GM21737 (cell line): ENCODE results near the gene KIF16B.

Source experiments
- ATAC-seq: cut with Tn5 transposase; IDR thresholded peaks from one replicate; pipeline ENCODE4 v1.9.1; 2021; ENCODE audit warnings: mild to moderate bottlenecking, moderate library complexity; ENCODE audit not compliant: unreplicated experiment

The KIF16B gene

GRCh38 chr20:16366529-16366928, 206.7 kb downstream of the KIF16B start:
- ATAC-seq = no peak

GRCh38 chr20:16364320-16364687, 208.9 kb downstream of the KIF16B start:
- ATAC-seq = no peak

- ATAC-seq = no peak
Observed at GRCh38 chr20:16363506-16364319, 209.5 kb downstream of the KIF16B start.

- no peak for ATAC-seq
Observed at GRCh38 chr20:16362642-16363041, 210.6 kb downstream of the KIF16B start.

GRCh38 chr20:16360668-16361067, 212.6 kb downstream of the KIF16B start:
- no peak for ATAC-seq

GRCh38 chr20:16353417-16353781, 219.8 kb downstream of the KIF16B start:
- no peak for ATAC-seq

GRCh38 chr20:16352751-16353416, 220.4 kb downstream of the KIF16B start:
- no peak for ATAC-seq

- no peak for ATAC-seq
Observed at GRCh38 chr20:16352321-16352720, 220.9 kb downstream of the KIF16B start.

- no peak for ATAC-seq
Observed at GRCh38 chr20:16351415-16351814, 221.8 kb downstream of the KIF16B start.

GRCh38 chr20:16350465-16350864, 222.8 kb downstream of the KIF16B start:
- no peak for ATAC-seq

GRCh38 chr20:16349523-16350260, 223.6 kb downstream of the KIF16B start:
- no peak for ATAC-seq

GRCh38 chr20:16346956-16347355, 226.3 kb downstream of the KIF16B start:
- no peak for ATAC-seq

GRCh38 chr20:16337707-16338106, 235.5 kb downstream of the KIF16B start:
- ATAC-seq = no peak

GRCh38 chr20:16327606-16328005, 245.6 kb downstream of the KIF16B start:
- no peak for ATAC-seq

GRCh38 chr20:16321291-16321690, 252.0 kb downstream of the KIF16B start:
- no peak for ATAC-seq

- ATAC-seq = no peak
Observed at GRCh38 chr20:16317445-16318362, 255.5 kb downstream of the KIF16B start.

- ATAC-seq = no peak
Observed at GRCh38 chr20:16316513-16316912, 256.7 kb downstream of the KIF16B start.

- no peak for ATAC-seq
Observed at GRCh38 chr20:16314748-16315159, 258.5 kb downstream of the KIF16B start.

GRCh38 chr20:16314320-16314719, 258.9 kb downstream of the KIF16B start:
- ATAC-seq = peak; percentile 59

- ATAC-seq = peak; percentile 29
Observed at GRCh38 chr20:16313917-16314316, 259.3 kb downstream of the KIF16B start.

GRCh38 chr20:16312998-16313397, 260.2 kb downstream of the KIF16B start:
- ATAC-seq = no peak
